Esophagus muscularis mucosa (tissue), 3 donors: ENCODE measurements around the gene DCDC2B.
"Not testable (repeated sequence)": the region's sequence is repeated elsewhere in the genome, so short reads cannot be mapped to it uniquely, and the experiment has no call there.

ENCODE experiments used
- POLR2A ChIP-seq: fragments of 450-650 bp; IDR thresholded peaks from one replicate; pipeline ENCODE4 v1.6.1; 2017; ENCODE audit warnings: antibody characterized with exemption, moderate library complexity, mild to moderate bottlenecking, low read depth
- POLR2AphosphoS5 ChIP-seq, 2 donors: sonication (generic); formaldehyde crosslinking; IDR thresholded peaks; one replicate each; pipeline ENCODE4 v1.6.1; 2017; ENCODE audit warnings: antibody characterized with exemption in 2 of 2
- TF ChIP-seq, protein P1 (sequence below), 3 experiments: fragments of 200-600 bp in 2 of 3; fragments of 450-650 bp in 1 of 3; sonication (generic) in 2 of 3; IDR thresholded peaks; one replicate each; pipeline ENCODE4 v1.5.1; 2017 to 2019; ENCODE audit warnings: antibody characterized with exemption in 3 of 3, mild to moderate bottlenecking in 2 of 3, moderate library complexity in 1 of 3

DNA sequence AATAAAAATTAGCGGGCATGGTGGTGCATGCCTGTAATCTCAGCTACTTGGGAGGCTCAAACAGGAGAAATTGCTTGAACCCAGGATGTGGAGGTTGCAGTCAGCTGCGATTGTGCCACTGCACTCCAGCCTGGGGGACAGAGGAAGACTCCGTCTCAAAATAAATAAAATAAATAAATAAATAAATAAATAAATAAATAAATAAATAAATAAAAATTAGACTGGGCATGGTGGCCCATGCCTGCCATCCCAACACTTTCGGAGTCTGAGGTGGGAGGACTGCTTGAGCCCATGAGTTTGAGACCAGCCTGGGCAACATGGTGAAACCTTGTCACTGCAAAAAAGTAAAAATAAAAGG, 54.3 kb downstream of the DCDC2B start:
- TF ChIP-seq, protein P1, sequence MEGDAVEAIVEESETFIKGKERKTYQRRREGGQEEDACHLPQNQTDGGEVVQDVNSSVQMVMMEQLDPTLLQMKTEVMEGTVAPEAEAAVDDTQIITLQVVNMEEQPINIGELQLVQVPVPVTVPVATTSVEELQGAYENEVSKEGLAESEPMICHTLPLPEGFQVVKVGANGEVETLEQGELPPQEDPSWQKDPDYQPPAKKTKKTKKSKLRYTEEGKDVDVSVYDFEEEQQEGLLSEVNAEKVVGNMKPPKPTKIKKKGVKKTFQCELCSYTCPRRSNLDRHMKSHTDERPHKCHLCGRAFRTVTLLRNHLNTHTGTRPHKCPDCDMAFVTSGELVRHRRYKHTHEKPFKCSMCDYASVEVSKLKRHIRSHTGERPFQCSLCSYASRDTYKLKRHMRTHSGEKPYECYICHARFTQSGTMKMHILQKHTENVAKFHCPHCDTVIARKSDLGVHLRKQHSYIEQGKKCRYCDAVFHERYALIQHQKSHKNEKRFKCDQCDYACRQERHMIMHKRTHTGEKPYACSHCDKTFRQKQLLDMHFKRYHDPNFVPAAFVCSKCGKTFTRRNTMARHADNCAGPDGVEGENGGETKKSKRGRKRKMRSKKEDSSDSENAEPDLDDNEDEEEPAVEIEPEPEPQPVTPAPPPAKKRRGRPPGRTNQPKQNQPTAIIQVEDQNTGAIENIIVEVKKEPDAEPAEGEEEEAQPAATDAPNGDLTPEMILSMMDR (IDR thresholded peaks at IDR 0.05), result not testable (repeated sequence)
- not testable (repeated sequence) for TF ChIP-seq POLR2A; POLR2AphosphoS5 (IDR thresholded peaks at IDR 0.05)
